ENCODE measurements around the gene STYX.
"Not testable (repeated sequence)": the region's sequence is repeated elsewhere in the genome, so short reads cannot be mapped to it uniquely, and the experiment has no call there.

STYX gene

DNA sequence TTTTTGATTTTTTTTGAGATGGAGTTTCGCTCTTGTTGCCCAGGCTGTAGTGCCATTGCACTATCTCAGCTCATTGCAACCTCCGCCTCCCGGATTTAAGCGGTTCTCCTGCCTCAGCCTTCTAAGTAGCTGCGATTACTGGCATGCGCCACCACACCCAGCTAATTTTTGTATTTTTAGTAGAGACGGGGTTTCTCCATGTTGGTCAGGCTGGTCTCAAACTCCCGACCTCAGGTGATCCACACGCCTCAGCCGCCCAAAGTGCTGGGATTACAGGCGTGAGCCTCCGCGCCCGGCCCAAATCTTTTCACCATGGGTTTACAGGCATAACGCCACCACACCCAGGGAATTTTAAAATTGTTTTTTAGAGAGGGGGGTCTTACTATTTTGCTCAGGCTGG is 931 bp upstream of the STYX start:
- DNase-seq: not testable (repeated sequence)

DNA sequence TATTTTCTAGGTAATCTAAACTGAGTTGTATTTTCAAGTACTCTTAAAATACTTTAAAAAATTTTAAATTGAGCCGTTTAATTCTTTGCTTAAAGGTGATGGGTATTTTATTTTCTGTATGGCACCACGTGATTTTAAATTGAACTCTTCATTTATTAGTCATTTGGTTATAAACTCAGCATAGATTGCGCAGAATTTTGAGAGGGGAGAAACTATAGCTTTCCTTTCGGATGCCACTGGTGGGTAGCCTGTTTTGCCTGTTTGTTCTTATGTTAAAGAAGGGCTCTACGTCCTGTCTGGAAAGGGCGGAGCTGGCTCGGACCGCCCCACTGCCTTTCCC is 411 bp upstream of the STYX start:
- DNase-seq: no peak

DNA sequence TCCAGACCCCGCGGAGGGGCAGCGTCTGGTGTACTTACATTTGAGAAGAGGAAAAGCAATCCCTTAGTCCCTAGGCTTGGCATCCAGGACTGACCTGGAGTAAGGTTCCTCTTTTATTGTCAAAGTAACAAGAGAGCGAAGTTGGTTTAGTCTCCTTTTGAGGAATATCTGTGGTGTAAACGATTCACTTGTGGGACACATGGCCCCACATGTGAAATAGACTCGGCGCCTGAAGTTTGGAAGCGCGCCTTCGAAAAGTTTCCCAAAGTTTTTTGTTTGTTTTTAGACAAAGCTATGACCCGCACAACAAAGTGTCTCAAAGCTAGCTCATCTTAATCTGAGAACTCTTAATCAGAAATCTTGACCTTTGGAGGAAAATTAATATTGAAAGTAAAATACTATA is 744 bp downstream of the STYX start:
- no peak for DNase-seq

DNA sequence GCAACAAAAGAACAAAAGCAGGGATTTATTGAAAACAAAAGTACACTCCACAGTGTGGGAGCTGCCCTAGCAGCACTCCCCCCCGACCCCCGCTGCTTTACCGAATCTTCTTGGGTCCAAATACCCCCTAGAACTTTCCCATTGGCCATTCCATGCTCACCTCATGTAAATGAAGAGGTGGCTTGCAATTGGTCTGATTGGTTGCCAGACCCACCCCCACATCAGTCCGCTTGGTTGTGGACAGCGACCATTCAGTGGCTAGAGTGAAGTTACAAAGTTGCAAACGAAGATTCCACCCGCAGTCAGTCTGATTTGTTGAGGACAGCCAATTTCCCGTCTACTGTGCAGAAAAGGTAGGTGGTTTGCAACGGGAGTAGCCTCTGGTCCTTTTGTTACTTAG is 3.9 kb downstream of the STYX start:
- DNase-seq: no peak

DNA sequence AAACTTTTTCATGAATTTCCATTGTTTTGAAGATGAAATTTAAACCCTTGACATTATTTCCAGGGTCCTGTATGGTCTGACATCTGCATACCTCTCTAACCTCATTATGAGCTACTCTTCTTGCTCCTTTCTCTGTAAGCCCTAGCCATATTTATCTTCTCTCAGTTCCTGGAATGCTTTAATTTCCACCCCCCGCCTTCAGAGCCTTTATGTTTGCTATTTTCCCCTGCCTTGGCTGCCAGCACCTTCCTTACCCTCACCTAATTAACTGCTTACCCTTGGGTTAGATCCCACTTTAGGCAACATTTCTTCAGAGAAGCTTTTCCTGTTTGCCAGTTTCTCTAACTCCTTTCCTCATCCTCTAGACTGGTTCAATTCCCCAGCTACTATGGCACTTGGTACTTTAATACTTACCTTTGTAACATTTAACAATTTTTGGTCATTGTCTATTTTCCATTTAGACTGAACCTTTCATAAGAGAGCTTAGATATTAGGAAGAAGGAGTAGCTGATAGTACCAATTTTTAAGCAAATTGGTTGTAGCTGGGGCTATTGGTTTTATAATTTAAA is 6.0 kb downstream of the STYX start:
- no peak for DNase-seq

DNA sequence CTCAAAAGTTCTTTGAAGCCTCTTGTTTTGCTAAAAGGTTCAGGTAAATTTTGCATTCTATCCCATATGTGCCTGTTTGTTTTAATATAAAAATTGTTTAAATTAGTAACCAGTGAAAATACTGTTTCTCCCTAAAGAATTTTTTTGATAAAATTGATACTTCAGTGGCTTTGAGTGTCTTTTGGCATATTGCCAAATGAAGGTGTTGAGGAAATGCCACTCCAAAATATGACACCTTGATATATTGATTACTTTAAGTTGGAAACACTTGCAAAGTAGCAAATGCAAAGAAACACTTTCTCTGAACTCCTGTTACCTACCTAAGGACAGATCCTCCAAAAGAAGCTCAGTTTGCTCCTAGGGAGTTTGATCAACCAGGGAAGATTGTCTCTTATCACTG is 8.4 kb downstream of the STYX start:
- no peak for DNase-seq

DNA sequence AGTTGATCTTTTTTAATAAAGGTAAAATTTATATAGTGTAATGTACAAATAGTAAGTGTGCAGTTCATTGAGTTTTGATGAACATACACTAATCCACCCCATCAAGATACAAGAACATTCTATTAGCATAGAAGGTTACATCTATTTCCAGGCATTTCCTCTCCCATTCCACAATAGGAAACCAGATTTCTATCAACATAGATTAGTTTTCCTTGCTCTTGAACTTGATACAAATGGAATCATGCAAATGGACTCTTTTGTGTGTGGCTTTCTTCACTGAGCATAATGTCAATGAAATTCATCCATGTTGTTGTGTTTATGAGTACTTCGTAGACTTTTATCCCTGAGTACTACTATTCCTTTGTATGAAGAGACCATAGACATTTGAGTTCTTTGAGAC is 10.8 kb downstream of the STYX start:
- no peak for DNase-seq

DNA sequence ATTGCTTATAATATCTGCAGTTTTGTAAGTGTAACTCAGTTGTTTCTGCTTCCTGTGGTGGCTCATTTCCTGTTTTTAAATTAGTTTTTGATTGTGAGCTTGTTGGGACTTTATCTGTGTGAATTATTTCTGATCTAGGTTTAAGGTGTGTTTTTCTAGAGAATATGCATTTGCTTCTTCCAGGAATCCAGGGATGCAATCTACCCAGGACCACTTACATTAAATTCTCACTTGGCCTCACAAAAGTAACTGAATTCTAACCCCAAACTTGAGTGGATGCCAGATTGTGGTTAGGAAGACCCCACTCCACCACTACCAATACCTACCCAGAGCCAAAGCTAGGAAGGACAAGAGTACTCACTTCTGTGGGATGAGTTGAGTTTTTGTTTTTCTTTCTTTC is 11.9 kb downstream of the STYX start:
- DNase-seq: no peak

DNA sequence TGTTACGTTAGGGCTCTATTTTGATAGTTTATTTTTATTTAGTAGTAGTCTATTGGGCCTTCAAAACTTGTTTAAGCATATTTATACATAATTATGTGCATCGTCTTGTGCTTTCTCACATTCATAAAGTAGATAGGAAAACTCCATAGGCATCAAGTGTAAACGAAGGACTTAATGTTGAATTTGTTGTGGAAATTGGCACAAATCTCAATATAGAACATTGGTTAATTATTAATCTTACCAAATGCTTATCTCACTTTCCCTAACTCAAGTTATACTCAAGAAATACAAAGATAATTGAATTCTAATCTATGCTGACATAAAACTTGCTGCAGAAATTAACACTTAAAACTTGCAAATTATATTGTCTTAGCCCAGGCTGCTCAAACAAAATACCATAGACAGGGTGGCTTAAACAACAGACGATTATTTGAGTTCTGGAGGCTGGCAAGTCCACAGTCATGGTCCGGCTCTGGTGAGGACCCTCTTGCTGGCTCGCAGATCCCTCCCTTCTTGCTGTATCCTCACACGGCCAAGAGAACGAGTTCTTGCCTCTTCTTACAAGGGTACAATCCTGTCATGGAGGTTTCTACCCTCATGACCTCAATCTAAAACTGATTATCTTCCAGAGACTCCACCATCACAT is 18.8 kb downstream of the STYX start:
- no peak for DNase-seq

DNA sequence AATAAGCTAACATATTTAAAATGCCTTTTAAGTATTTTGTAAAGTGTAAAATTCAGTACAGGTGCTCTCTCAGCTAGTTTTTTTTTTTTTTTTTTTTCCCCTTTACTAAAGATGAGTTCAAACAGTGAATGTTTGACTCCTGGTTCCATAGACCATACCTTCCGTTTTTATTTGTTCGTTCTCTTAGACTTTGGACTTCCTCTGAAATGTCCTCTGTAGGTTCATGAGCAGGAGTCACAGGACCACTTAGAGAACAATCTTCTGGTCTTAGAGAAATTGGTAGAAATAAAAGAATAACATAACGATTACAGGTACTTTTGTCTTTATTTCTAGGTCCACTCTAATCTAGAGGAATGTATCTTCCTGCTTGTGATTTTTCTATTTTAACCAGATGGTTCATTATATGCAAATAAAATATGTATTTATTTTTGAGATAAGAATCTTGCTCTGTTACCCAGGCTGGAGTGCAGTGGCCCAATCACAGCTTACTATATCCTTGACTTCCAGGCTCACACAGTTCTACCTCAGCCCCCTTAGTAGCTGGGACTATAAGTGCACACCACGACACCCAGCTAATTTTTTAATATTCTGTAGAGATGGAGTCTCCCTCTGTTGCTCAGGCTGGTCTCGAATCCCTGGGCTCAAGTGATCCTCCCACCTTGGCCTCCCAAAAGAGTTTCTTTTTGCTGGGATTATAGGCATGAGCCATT is 25.8 kb downstream of the STYX start:
- DNase-seq: no peak

DNA sequence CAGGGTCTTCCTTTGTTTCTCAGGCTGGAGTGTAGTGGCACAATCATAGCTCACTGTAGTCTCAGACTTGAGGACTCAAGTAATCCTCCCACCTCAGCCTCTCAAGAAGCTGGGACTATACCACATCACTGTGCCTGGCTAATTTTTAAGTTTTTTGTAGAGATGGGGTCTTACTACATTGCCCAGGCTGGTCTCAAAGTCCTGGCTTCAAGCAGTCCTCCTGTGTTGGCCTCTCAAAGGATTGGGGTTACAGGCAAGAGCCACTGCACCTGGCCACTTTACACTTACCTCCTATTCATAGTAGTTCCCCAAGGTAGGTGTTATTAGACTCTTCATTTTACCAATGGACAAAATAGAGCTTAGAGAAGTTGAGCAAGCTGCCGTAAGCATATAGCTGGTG is 29.2 kb downstream of the STYX start:
- DNase-seq: no peak

DNA sequence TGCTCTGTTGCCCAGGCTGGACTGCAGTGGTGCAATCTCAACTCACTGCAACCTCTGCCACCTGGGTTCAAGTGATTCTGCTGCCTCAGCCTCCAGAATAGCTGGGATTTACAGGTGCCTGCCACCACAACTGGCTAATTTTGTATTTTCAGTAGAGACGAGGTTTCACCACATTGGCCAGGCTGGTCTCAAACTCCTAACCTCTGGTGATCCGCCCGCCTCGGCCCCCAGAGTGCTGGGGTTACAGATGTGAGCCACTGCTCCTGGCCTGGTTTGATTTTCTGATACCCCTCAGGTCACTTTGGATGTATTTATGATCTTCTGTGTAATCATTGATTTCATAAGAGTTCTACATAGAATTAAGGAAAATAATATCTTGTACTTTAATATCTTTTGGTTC is 33.0 kb downstream of the STYX start:
- DNase-seq: not testable (repeated sequence)

DNA sequence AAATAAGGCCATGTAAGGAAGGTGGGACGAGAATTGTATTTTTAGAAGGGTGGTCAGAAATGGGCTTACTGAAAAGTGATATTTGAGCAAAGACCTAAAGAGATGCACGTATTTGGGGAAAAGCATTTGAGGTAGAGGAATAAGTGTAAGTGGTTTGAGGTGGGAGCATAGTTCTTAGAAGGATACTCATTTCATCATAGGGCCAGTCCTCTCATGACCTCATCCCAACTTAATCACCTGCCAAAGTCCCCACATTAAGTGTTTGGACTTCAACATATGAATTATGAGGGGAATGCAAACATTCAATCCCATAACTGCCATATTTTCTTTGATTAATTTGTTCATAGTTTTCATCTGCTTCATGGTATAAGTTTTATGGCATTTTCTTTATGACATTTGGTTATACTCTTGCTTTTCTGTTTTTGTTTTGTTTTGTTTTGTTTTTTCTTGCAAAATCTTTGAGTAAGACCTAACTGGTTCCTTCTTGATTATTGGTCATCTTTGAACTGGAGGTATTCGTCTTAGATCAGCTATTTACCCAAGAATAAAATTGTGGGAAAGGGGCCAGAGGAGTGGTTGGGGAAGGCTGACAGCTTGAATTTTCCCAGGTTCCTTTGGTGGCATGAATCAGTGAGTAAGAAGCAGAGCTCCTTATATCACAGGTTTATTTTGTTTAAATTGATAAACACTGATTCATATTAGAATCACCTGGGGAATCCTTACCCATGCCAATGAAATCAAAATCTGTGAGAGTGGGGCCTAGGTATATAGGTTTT is 37.3 kb downstream of the STYX start:
- DNase-seq: no peak

DNA sequence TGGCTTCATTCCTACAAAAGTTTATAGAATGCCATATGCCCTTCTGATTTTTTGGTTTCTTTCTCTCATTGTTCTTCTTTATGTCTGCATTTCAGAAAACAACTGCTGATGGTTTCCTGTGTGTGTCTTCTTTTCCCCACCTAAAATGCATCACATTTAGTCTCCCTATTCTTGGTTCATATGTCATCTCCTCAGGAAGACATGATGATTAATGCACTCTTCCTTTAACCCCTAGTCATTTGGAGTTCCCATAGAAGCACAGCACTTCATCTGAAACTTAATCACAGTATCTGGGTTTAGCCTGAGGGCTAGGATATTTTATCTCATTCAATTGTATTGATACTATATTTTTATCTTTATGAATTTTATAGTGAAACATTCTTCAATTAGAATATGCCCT is 39.9 kb downstream of the STYX start:
- no peak for DNase-seq

DNA sequence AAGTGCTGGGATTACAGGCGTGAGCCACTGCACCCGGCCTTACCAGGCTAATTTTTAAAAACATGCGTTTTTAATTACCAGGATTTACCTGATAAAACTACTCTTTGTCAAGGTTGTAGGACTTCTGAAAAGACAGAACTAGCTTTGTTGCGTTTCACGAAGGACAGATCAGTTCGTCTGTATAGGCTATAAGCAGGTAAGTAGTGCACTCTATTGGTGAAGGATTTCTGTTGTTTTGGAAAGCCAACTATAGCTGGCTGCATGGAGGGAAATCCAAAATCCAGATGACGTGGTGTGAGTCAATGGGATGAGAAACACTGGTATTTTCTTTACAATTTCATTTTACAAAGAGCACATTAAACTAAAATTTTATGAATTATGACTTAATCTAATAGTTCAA is 46.9 kb downstream of the STYX start:
- DNase-seq: no peak

DNA sequence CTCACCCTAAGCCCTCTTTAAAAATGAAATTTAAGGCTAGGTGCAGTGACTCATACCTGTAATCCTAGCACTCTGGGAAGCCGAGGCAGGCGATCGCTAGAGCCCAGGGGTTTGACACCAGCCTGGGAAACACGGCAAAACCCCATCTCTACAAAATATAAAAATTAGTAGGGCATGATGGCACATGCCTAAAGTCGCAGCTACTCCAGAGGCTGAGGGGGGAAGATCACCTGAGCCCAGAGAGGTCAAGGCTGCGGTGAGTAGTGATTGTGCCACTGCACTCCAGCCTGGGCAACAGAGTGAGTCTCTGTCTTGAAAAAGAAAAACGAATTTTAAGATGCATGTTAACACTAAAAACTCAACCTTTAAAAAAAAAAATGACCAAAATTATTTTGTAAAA is 48.7 kb downstream of the STYX start:
- DNase-seq: no peak

DNA sequence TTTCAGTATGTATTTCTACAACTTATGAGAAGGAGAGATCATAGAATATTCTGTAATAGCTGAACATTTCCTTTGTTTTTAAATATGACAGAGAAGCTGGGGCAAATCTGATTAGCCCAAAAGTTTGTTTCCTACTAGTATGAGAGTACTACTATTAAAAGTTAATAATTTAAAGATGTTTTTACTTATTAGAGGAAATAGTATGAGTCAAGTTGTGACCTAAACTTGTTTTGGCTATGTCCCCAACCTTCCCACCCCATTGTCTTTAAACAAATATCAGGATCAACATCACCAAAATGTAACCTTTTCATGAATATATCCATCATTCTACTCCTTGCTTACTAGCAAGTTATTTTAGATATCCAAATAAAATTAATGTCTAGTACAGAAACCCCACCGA is 50.9 kb downstream of the STYX start:
- DNase-seq: no peak

DNA sequence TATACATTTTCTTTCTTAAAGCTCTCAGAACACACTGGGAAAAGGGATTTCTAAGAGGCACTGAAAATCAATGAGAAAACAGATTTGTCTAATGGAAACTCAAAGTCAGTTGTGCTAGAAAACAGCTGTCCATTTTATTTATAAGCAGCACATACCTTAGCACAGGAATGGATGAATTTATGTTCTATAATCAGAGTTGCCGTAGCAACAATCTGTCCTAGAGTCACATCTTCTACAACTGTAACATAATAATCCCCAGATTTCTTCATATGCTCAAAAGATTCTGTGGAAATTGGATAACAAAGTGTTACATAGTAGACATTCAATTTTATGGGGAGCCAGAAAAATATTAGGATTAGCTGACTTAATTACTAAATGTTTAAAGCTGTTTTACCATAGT is 51.7 kb downstream of the STYX start:
- no peak for DNase-seq

DNA sequence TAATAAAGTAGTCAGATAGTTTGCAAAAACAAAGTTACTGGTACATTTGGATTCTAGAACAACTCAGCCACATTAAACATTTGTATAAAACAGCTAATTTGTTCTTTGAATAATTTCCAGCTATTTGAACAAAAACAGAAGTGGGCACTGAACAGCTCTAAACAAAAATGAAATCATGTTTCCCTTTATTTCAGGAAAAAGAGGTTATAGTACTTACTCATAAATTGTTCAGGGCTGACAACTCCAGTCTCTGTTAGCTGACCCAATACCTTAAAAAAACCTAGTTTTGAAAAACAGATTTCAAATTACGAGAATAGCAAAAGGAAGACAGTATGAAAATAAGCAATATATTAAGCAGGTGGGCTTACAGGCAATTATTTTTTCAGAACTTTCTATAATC is 53.2 kb downstream of the STYX start:
- DNase-seq: no peak

DNA sequence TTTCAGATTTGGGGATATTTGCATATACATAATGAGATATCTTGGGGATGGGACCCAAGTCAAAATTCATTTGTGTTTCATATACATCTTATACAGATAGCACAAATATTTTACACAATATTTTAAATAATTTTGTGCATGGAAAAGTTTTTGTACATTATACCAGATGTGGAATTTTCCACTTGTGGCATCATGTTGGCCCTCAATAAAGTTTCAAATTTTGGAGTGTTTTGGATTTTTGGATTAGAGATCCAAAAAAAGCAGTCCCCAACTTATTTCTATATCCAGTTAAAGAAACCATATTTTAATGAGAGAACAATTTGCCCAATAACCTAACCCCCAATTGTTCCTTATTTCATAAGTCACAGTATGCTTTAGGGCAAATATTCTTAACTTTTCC is 56.9 kb downstream of the STYX start:
- DNase-seq: no peak

DNA sequence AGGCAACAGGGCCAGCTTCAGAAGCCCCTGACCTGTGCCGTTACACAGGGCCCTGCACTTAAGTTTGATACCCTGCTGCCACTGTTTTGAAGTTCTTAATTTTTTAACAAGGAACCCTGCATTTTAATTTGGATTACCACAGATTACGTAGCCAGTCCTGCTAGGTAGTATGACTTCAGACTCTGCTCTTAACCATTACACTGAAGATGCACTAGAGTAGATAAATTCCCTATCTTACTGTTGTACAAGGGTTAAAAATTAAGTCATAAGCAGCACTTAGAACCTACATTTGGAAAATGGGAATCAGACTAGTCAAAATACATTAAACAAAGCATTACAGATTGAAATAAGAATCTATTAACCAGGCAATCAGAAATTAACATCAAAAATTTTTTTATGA is 59.2 kb downstream of the STYX start:
- no peak for DNase-seq

DNA sequence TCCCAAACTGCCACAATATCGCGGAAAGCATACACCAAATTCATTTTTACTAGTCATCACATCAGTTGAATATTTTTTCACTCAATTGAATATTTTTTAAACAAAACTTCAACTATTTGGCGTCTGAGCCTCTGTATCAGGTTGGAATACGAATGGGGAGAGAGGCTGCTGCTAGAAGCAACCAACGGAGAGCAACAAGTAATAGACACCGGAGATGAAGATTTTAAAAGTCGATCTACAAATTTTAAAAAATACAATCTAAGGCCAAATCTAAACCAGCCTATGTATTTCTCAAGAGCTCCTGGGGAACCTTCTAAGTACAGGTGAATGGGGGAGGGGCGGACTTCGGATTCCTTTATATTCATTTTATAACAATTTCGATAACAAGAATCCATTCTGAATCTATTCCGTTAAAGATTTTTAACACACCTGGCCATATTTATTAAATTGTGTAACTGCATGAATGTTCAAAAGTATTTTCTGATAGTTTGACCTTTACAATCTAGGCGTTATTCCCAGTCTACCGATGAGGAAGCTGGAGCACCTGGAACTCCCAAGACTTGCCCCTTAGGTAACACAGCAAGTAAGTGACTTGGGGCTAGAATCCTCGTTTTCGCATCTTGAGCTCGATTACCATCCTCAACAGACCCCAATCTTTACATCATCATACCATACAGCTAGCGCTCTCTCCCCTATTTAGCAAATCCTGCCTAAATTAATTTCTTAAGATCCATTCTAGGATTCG is 60.2 kb downstream of the STYX start:
- no peak for DNase-seq

DNA sequence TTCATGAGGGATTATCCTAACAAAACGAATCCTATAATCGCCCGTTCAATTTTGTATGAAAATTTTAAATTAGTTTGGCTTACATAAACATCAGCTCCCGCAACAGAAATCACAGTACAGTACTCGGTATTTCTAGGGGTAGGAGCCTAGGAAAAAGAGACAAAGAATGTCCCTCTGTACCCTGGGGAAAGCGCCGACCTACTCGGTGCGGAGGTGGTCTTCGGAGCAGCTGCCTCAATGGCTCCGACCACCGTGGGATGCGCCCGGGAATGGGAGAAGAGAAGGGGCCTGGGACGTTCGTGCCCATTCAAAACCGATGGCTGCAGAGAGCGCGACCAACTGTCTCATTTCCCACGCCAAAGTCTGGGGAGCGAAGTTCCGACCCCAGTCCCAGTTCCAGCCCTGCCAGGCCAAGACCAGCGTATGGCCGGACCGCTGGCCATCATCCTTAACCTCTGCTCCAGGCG is 60.8 kb downstream of the STYX start:
- DNase-seq: no peak
